GM19467 (cell line): ENCODE data around the gene ANXA2.

ENCODE experiments used
- ATAC-seq: cut with Tn5 transposase; IDR thresholded peaks from one replicate; pipeline ENCODE4 v1.9.1; 2021; ENCODE audit warnings: mild to moderate bottlenecking, moderate library complexity; ENCODE audit not compliant: unreplicated experiment

ANXA2 gene

GRCh38 chr15:60313906-60314305 lies 83.9 kb downstream of the ANXA2 start:
- no peak for ATAC-seq

DNA sequence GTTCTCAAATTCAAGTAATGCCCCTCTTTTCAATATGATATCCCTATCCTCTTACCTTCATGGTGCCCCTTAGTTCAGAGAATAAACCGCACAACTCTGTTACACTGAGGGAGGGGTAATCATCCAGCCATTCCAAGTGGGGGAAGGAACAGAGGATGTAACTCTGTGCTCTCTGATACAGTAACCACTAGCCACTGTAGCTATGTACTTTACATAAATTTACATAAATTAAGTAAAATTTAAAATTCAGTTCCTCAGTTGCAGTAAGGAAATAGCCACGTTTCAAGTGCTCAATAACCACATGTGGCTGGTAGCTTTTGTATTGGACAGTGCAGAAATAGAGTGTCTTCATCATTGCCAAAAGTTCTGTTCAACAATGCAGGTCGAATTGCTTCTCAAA lies 90.8 kb downstream of the ANXA2 start:
- no peak for ATAC-seq

DNA sequence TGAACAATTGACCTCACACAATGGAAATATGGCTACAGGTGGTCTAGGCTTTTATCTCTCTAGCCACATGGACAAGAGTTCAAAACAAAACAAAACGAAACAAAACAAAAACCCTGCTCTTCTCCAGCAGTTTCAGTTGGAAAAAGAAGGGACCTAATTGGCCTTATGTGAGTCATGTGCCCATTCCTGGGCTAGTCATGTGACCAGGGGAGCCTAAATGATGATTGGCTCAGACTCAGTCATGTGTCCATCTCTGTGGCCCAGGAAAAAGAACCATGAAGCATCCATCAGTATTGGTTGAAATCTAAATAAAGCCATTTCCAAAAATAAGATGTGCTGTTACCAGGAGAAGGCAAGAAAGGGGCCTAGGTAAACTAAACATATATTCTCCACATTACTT lies 96.8 kb downstream of the ANXA2 start:
- ATAC-seq: no peak

GRCh38 chr15:60299452-60300047 lies 98.2 kb downstream of the ANXA2 start:
- ATAC-seq: no peak
